SK-N-SH treated with all-trans-retinoic acid at 6 μM for 48 hours (cell line): ENCODE measurements around the gene BTC.

Source experiments
- CREB5 ChIP-seq: fragments of 250-450 bp; sonication (Bioruptor Pico); IDR thresholded peaks from 2 replicates; pipeline ENCODE4 v1.5.1; 2020; ENCODE audit warnings: low read depth, mild to moderate bottlenecking, moderate library complexity
- PATZ1 ChIP-seq: fragments of 250-450 bp; sonication (Bioruptor Pico); IDR thresholded peaks from 2 replicates; pipeline ENCODE4 v1.8.0; 2020; ENCODE audit warnings: mild to moderate bottlenecking, moderate library complexity, borderline replicate concordance
- POU6F1 ChIP-seq: fragments of 250-450 bp; sonication (Bioruptor Pico); IDR thresholded peaks from 2 replicates; pipeline ENCODE4 v1.8.0; 2021; ENCODE audit warnings: low read depth, mild to moderate bottlenecking, moderate library complexity, borderline replicate concordance
- TCF4 ChIP-seq: fragments of 250-450 bp; sonication (Bioruptor Pico); IDR thresholded peaks from 2 replicates; pipeline ENCODE4 v1.8.0; 2021; ENCODE audit warnings: mild to moderate bottlenecking, moderate library complexity, borderline replicate concordance
- TSHZ2 ChIP-seq: fragments of 250-450 bp; sonication (Bioruptor Pico); IDR thresholded peaks from 2 replicates; pipeline ENCODE4 v1.5.0; 2020; ENCODE audit warnings: mild to moderate bottlenecking, moderate library complexity
- ZFP3 ChIP-seq: fragments of 250-450 bp; sonication (Bioruptor Pico); IDR thresholded peaks from 2 replicates; pipeline ENCODE4 v1.5.0; 2020; ENCODE audit warnings: mild to moderate bottlenecking, moderate library complexity
- ZNF70 ChIP-seq: fragments of 450-650 bp; formaldehyde crosslinking; IDR thresholded peaks from 2 replicates; pipeline ENCODE4 v1.5.0; 2020; ENCODE audit warnings: mild to moderate bottlenecking, moderate library complexity

- TF ChIP-seq TCF4: no peak
- no peak for TF ChIP-seq CREB5 (CRISPR knock-in tag)
- TF ChIP-seq PATZ1 (CRISPR knock-in tag): no peak
- TF ChIP-seq ZNF70: no peak
- no peak for TF ChIP-seq POU6F1 (CRISPR knock-in tag)
- no peak for TF ChIP-seq ZFP3 (CRISPR knock-in tag)
- no peak for TF ChIP-seq TSHZ2 (CRISPR knock-in tag)
These were observed 4.8 kb downstream of the BTC start for GRCh38 chr4:74789518-74789917.
